Testis (tissue), 3 donors: ENCODE data around the gene NDUFB1. TPM values are rescaled to one million over a fixed set of nuclear protein-coding genes. Genes with fewer than 3 reads are reported as not detected.

Experiments used
- DNase-seq: peaks from one replicate; pipeline ENCODE4 v3.0.0-alpha.2; 2019
- H3K27ac ChIP-seq, 2 donors: fragments of 200-600 bp; sonication (generic); one replicate each; pipeline ENCODE4 v1.5.1; 2019
- H3K27me3 ChIP-seq: fragments of 200-600 bp; sonication (generic); one replicate; pipeline ENCODE4 v1.5.1; 2019
- H3K36me3 ChIP-seq: fragments of 200-600 bp; sonication (generic); one replicate; pipeline ENCODE4 v1.5.1; 2017; ENCODE audit warnings: low read depth; ENCODE audit errors: missing control alignments
- H3K4me1 ChIP-seq: fragments of 200-600 bp; sonication (generic); one replicate; pipeline ENCODE4 v1.5.1; 2019
- H3K4me3 ChIP-seq, 2 donors: fragments of 200-600 bp; sonication (generic); one replicate each; pipeline ENCODE4 v1.5.1; 2017 to 2019
- H3K9me3 ChIP-seq: fragments of 200-600 bp; sonication (generic); one replicate; pipeline ENCODE4 v1.5.1; 2017
- CTCF ChIP-seq, 3 experiments: fragments of 450-650 bp in 2 of 3; fragments of 200-600 bp in 1 of 3; sonication (generic) in 1 of 3; IDR thresholded peaks; one replicate each; pipeline ENCODE4 v1.5.1; 2016 to 2019; ENCODE audit warnings: antibody characterized with exemption in 3 of 3, mild to moderate bottlenecking in 2 of 3, moderate library complexity in 1 of 3
- POLR2A ChIP-seq: fragments of 450-650 bp; IDR thresholded peaks from one replicate; pipeline ENCODE4 v1.6.1; 2017; ENCODE audit warnings: antibody characterized with exemption, mild to moderate bottlenecking, moderate library complexity
- WGBS, 2 donors: methylation state at CpG; one replicate each; pipeline ENCODE4 v1.1.5; 2018; 5-methylcytosine and 5-hydroxymethylcytosine counted together
- intact Hi-C: fragments of 100-400 bp; cut with DNase I; formaldehyde crosslinking; loops from one replicate; pipeline ENCODE4 v1.15.1; 2023; ENCODE audit warnings: low total_unique reads
- polyA plus RNA-seq: library from polyadenylated mRNA; stranded (reverse); fragments of 350-450 nt; fragmentation: Illumina TruSeq; extraction: RNeasy Lipid Tissue Mini Kit (QIAGEN cat#74804); gene quantifications from one replicate; pipeline ENCODE4 v1.2.3, GENCODE V29; 2014; ENCODE audit warnings: low read depth, low replicate concordance; ENCODE audit not compliant: insufficient read depth
- total RNA-seq, 2 donors: library from RNA; depleted of rRNA; stranded (reverse); fragments of >200 nt; gene quantifications; one replicate each; pipeline ENCODE4 v1.2.3, GENCODE V29; 2016

NDUFB1 gene
- total and polyA plus RNA-seq, 3 donors from 2014 or later: 151 to 182 (median 169) TPM

GRCh38 chr14:92109490-92109889 is 12.0 kb downstream of the NDUFB1 start:
- Histone ChIP-seq H3K9me3 (no peaks in the 10 kb centered on the region), H3K4me1 (peaks cover 4% of the 10 kb centered on the region), H3K27ac (no peak overlapping the region), H3K36me3 (no peaks in the 10 kb centered on the region), H3K27me3 (no peaks in the 10 kb centered on the region), H3K4me3 (no peak overlapping the region)
- TF ChIP-seq POLR2A (no peak), CTCF (IDR thresholded peaks at IDR 0.05) (no peak)
- intact Hi-C loops: no loop called here
- WGBS, 2 donors: 81 to 88% methylated on average over 5 of the region's 5 CpGs
- DNase-seq: no peak

DNA sequence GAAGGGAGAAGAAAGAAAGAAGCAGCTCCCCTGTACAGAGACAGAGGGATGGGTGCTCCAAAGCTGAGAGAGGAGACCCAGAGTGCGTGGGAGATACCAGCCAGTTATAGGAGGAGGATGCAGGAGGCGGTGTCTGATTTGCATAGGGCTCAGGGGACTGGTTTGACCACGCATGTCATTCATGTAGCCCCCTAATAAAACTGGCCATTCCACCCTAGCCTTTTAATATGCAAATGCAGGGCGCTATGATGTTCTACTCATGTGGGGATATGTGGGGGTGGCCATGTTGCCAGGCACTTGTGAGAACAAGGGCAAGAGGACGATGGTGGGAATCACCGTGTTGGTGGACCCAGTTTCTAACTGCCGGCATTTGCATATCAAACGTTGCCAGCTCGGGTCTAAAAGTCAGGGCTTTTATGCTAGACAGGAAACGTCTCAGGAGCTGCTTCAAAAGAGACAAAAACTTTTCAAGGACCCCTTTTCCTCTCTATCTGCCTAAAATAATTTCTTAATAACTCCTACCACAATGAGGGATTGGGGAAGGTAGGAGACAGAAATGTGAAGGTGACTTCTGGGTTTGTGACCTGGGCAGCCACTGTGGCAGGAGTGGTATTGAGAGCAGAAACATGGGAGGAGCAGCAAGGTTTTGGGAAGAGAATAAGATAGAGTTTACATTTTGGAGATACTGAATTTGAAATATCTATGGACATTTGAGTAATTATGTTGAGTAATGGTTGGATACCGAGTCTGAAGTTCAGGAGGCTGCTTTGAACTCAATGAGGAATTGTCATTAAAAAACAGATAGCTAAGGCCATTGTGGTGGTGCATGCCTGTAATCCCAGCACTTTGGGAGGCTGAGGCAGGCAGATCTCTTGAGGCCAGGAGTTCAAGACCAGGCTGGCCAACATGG is 12.9 kb downstream of the NDUFB1 start:
- 15 to 16% methylated on average over 11 of the region's 11 CpGs for WGBS, 2 donors
- intact Hi-C loops: no loop called here
- no peak for TF ChIP-seq POLR2A
- no peak for TF ChIP-seq CTCF (IDR thresholded peaks at IDR 0.05)

DNA sequence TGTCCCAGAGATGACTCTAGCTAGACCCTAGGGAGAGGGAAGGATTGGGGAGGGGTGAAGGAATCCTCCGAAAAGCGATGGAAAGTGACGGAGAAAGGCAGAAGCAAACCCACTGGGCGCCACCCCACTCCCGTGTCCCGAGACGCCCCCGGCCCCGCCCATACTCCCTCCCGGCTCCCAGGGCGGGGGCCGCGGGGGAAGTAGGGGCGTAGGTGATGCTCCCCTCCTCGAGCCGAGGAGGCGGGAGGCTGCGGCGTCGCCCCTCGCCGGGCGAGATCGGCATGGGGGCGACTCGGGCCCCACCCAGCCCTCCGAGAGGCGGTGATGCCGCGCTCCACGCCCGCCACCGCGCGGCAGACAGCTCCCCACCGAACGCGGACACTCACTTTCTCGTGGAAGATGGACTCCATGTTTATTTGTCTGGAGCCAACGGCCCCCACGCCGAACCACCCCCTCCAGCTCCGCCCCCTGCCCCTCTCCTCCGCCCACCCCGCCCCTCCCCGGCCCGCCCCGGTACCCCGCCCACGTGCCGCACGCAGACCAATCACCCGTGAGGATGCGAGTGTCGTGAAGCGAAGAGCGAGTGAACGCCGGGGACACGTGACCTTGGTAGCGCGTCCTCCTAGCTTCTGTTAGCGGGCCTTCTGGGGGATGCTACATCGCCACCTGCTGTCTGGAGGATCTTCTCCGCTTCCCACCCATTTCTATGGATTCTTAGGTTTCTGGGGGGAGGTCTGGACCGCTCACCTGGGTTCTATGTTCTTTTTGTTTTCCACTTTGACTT is 15.2 kb downstream of the NDUFB1 start, which contains the start of gene ATXN3:
TSS of gene ATXN3 (minus strand) at position 440 of the 784 bp plus-strand sequence. CDS start at position 410, 30 bp downstream.
- H3K4me1 ChIP-seq: peaks cover 7% of the 10 kb centered on the region
- TF ChIP-seq CTCF (IDR thresholded peaks at IDR 0.05) (peak; percentile 69 to 94 (median 72)), POLR2A (no peak)

More for the DNA sequence above, 12.9 kb downstream of the NDUFB1 start:
- Histone ChIP-seq H3K36me3 (no peaks in the 10 kb centered on the region), H3K4me3 (no peak overlapping the region), H3K4me1 (peaks cover 6% of the 10 kb centered on the region), H3K27me3 (no peaks in the 10 kb centered on the region), H3K27ac (no peak overlapping the region), H3K9me3 (no peaks in the 10 kb centered on the region)
- DNase-seq: peak; percentile 18

GRCh38 chr14:92105893-92106142 is 15.7 kb downstream of the NDUFB1 start:
- no peaks in the 10 kb centered on the region for H3K9me3 ChIP-seq
- no peaks in the 10 kb centered on the region for H3K36me3 ChIP-seq
- peak; percentile 63 for DNase-seq
- intact Hi-C loops: no loop called here
- H3K4me1 ChIP-seq: peaks cover 11% of the 10 kb centered on the region
- TF ChIP-seq POLR2A (no peak), CTCF (IDR thresholded peaks at IDR 0.05) (no peak)
- H3K4me3 ChIP-seq: peak overlapping the region; percentile 86 to 93
- H3K27me3 ChIP-seq: no peaks in the 10 kb centered on the region
- peak overlapping the region; percentile 96 to 99 for H3K27ac ChIP-seq
- WGBS, 2 donors: 0% methylated on average over 10 of the region's 10 CpGs

More for the DNA sequence above, 15.2 kb downstream of the NDUFB1 start, which contains the start of gene ATXN3:
- no peaks in the 10 kb centered on the region for H3K9me3 ChIP-seq
- DNase-seq: peak; percentile 99
- H3K4me3 ChIP-seq: peak within 1 kb of the TSS; percentile 86 to 93
- H3K27ac ChIP-seq: peak within 1 kb of the TSS; percentile 96 to 99
- intact Hi-C loops: no loop called here
- WGBS, 2 donors: 1% methylated on average over 41 to 59 of the region's 66 CpGs
- H3K27me3 ChIP-seq: no peaks in the 10 kb centered on the region
- no peaks in the 10 kb centered on the region for H3K36me3 ChIP-seq
